ENCODE measurements around the gene KIAA0825. TPM values are rescaled to one million over a fixed set of nuclear protein-coding genes. Genes with fewer than 3 reads are reported as not detected.

The KIAA0825 gene
- total and polyA plus RNA-seq, 12 donors = 0.34 to 11.5 (median 3.1) TPM

DNA sequence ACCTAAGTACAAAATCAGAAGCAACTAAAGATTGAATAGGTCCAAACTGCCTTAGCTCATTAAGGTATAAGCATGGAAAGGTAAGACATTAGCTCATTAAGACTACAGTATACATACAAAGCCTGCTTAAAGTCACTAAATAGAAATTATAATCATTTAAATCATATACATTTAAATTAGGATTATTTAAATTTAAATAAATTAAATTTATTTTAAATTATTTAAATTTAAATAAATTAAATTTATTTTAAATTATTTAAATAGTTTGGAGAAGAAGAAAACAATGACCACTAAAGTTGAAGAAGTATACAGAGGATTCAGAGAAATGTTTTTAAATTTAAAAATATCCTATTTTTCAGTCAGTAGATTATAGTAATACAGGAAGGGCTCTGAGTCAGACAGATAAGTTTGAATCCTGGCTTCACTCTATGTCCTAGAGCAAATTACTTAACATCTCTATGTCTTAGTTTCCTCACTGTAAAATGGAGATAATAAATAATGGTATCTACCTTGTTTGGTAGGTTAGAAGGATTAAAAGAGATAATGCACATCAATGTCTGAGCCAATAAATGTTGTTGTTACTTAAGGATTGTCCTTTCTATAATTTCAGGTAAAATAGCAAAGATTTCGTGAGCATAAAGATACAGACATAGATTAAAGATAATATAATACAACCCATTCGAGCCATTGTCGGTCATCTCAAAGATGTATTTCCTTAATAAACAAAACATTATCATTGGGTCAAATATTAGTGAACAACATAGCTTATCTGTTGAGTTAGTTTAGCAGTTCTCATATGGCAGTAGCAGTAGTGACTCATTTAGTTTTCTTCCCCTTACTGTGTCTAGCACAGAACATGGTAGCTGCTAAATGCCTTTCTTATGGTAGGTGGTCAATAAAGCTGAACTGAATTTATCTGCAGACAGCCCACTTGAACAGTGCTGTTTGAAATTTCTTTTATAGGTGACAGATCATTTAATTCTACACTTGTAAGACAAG lies 100.6 kb downstream of the KIAA0825 start:
- Histone ChIP-seq H3K4me3 (no peak overlapping the region), H3K36me3 (replicated peaks in 1 of 2) (no peaks in the 10 kb centered on the region), H3K9me3 (replicated peaks in 1 of 3) (no peaks in the 10 kb centered on the region), H3K4me1 (replicated peaks in 1 of 2) (no peaks in the 10 kb centered on the region), H3K27ac (no peak overlapping the region), H3K27me3 (no peaks in the 10 kb centered on the region)
- intact Hi-C loops (cut with DNase I) = no loop called here
- TF ChIP-seq, protein P1, sequence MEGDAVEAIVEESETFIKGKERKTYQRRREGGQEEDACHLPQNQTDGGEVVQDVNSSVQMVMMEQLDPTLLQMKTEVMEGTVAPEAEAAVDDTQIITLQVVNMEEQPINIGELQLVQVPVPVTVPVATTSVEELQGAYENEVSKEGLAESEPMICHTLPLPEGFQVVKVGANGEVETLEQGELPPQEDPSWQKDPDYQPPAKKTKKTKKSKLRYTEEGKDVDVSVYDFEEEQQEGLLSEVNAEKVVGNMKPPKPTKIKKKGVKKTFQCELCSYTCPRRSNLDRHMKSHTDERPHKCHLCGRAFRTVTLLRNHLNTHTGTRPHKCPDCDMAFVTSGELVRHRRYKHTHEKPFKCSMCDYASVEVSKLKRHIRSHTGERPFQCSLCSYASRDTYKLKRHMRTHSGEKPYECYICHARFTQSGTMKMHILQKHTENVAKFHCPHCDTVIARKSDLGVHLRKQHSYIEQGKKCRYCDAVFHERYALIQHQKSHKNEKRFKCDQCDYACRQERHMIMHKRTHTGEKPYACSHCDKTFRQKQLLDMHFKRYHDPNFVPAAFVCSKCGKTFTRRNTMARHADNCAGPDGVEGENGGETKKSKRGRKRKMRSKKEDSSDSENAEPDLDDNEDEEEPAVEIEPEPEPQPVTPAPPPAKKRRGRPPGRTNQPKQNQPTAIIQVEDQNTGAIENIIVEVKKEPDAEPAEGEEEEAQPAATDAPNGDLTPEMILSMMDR (IDR thresholded peaks at IDR 0.05) = no peak
- no peak for TF ChIP-seq POLR2A (IDR thresholded peaks at IDR 0.05)
- no peak for DNase-seq
- 81 to 98% (median 94%) methylated on average over 3 of the region's 3 CpGs for WGBS, 4 donors

DNA sequence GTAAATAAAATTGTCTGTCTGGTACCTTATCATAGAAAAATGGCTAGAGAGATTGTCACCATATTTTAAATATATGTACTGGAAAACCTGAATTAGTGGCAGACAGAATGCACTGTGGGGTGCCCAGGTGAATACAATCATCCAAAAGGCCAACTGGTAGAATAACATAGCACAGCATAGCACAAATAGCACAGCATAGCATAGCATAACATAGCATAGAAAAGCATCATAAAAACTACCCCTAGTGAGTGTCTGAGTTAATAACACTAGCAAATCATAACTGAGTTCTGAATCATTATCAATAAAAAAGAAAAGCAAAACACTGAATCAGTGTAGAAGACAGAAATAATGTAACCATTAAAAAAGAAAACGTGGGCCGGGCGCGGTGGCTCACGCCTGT lies 102.3 kb downstream of the KIAA0825 start:
- no peak overlapping the region for H3K4me3 ChIP-seq
- no peaks in the 10 kb centered on the region for H3K4me1 ChIP-seq (replicated peaks in 1 of 2)
- intact Hi-C loops (cut with DNase I) = no loop called here
- H3K27ac ChIP-seq = no peak overlapping the region
- WGBS, 4 donors = 95 to 99% (median 96%) methylated on average over 5 of the region's 5 CpGs
- TF ChIP-seq, protein P1 (IDR thresholded peaks at IDR 0.05) = no peak
- no peak for TF ChIP-seq POLR2A (IDR thresholded peaks at IDR 0.05)
- DNase-seq = no peak
- H3K9me3 ChIP-seq (replicated peaks in 1 of 3) = no peaks in the 10 kb centered on the region
- H3K36me3 ChIP-seq (replicated peaks in 1 of 2) = no peaks in the 10 kb centered on the region
- H3K27me3 ChIP-seq = no peaks in the 10 kb centered on the region

DNA sequence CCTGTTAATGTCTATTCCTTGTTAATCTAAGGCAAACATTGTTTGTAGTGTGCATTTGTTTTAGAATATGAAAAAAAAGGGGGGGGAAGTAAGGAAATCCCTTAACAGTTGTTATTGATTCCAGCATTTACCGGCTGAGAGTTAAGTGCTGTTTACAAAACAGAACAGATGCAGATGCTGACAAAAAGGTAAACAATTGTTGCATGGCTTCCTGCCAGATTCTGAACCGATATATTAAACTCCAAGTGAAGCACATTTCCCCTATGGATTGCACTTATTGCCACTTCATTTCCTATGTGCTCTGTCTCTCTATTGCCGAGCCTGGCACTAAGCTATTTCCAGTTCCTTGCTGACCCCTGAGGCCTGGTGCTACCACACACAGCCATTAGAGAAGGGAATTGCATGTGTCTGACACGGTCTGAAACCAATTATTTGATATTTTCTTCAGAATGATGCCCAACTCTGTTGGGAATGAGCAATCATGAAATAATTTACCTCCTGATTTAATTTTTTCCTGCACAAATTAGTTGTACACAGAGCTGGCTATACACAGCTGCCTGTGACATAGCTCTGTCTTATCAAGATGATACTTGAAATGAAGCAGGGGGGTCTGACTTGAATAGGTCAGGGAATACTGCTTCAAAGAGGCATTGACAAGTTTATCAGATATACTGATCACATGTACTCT lies 109.8 kb downstream of the KIAA0825 start:
- WGBS, 4 donors = 70 to 74% (median 71%) methylated on average over 4 of the region's 4 CpGs
- intact Hi-C loops (cut with DNase I) = no loop called here
- H3K4me3 ChIP-seq = no peak overlapping the region
- H3K27ac ChIP-seq = no peak overlapping the region
- DNase-seq = no peak
- no peaks in the 10 kb centered on the region for H3K36me3 ChIP-seq (replicated peaks in 1 of 2)
- TF ChIP-seq POLR2A (IDR thresholded peaks at IDR 0.05) = no peak
- TF ChIP-seq, protein P1 (IDR thresholded peaks at IDR 0.05) = no peak
- H3K9me3 ChIP-seq (replicated peaks in 1 of 3) = no peaks in the 10 kb centered on the region
- H3K27me3 ChIP-seq = no peaks in the 10 kb centered on the region
- H3K4me1 ChIP-seq (replicated peaks in 1 of 2) = no peaks in the 10 kb centered on the region

DNA sequence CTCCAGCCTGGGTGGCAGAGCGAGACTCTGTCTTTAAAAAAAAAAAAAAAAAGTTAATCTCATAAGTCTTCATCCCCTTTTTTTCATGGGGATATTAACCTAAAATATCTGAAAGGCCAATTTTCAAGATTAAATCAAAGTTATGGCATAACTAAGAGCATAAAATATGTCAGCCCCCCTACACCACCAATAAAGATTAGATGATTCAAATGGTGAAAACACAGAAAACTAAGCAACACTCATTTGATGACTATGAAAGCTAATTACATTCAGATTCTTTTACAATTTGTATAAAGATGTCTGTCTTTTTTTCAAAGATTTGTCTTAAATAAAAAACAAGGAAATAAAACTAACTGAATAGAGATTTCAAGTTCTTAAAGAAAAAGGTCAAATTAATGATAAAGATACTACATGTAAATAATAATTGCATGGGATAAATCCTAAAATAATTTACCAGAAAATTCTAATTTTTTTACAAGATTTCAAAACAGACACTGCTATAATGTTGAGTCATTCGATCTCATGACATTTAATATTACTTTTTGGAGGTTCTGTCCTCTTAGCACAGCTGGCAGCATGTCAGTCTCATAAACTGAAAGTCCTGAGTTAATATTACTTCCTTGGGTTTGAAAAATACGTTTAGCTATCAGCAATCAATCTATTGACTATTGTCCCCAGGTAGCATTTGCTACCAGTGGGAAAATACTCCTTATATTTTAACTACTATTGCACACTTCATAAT lies 112.9 kb downstream of the KIAA0825 start:
- TF ChIP-seq, protein P1 (IDR thresholded peaks at IDR 0.05) = no peak
- no peak for TF ChIP-seq POLR2A (IDR thresholded peaks at IDR 0.05)
- WGBS, 4 donors = 72 to 86% (median 75%) methylated on average over 3 of the region's 3 CpGs
- H3K4me1 ChIP-seq (replicated peaks in 1 of 2) = no peaks in the 10 kb centered on the region
- DNase-seq = no peak
- no peaks in the 10 kb centered on the region for H3K36me3 ChIP-seq (replicated peaks in 1 of 2)
- H3K4me3 ChIP-seq = no peak overlapping the region
- intact Hi-C loops (cut with DNase I) = no loop called here
- no peaks in the 10 kb centered on the region for H3K27me3 ChIP-seq
- H3K9me3 ChIP-seq (replicated peaks in 1 of 3) = no peaks in the 10 kb centered on the region
- H3K27ac ChIP-seq = no peak overlapping the region

Measured in adrenal gland (tissue), 12 donors.